ENCODE data around the gene DNAH5. TPM values are rescaled to one million over a fixed set of nuclear protein-coding genes. Genes with fewer than 3 reads are reported as not detected.
A peak's percentile ranks its signal among the peaks of the same experiment; 100 is the strongest.

Gene DNAH5
- total and polyA plus RNA-seq, 2 of the 8 experiments (the other 6 are each of a cell fraction or from before 2014, with no cell fraction given) = 0.30 to 0.73 TPM

DNA sequence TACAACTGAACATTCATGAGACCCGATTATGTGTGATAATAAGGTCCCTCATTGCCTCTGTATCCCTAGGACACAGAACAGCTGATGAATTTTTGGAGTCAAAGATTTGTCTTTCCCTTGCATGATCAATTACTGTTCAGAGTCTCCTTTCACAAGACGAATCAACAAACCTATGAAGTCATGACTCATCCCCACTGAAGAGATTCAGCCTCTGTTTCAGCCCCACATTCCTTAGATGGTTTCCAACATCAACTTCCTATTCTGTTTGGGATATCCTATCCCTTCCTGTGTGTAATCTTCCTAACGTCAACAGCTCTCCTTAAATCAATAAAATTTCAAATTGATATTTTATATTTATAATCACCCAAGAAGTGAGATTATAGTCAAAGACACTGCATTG is 199.0 kb downstream of the DNAH5 start:
- DNase-seq (ENCODE audit: low read depth in 1 of 2, low spot score in 2 of 2) (no peak), FAIRE-seq (no peak)
- Histone ChIP-seq H3K9me3 (ENCODE audit: insufficient read depth in 2 of 2, low read depth in 1 of 2, low read length in 1 of 2) (no peaks in the 10 kb centered on the region), H4K91ac (replicated peaks; ENCODE audit: insufficient read length, low read length) (no peak overlapping the region), H2BK12ac (ENCODE audit: low read depth, low read length) (no peak overlapping the region), H3K79me1 (ENCODE audit: low read depth, low read length) (no peaks in the 10 kb centered on the region), H3K4me3 (ENCODE audit: extremely low read depth in 1 of 4, insufficient read depth in 2 of 4, low read depth in 3 of 4, low read length in 4 of 4) (no peak overlapping the region), H2BK120ac (replicated peaks; ENCODE audit: low read depth, low read length) (no peak overlapping the region), H3K23ac (ENCODE audit: insufficient read length) (no peak overlapping the region), H4K20me1 (replicated peaks in 1 of 2; ENCODE audit: control insufficient read depth in 1 of 2, insufficient read depth in 2 of 2, low read length in 2 of 2) (no peaks in the 10 kb centered on the region), H3K4me1 (replicated peaks in 1 of 4; ENCODE audit: control insufficient read depth in 3 of 4, insufficient read depth in 4 of 4, low read length in 3 of 4) (no peaks in the 10 kb centered on the region), H2BK5ac (ENCODE audit: low read depth, low read length) (no peak overlapping the region), H3K56ac (replicated peaks; ENCODE audit: insufficient read length, low read depth, low read length) (no peak overlapping the region), H3K9ac (replicated peaks in 1 of 4; ENCODE audit: extremely low read depth in 1 of 4, low read depth in 3 of 4, low read length in 3 of 4) (no peak overlapping the region), H2AK5ac (ENCODE audit: low read depth, low read length) (no peak overlapping the region), H4K8ac (ENCODE audit: extremely low read depth, insufficient read depth, low read length) (no peak overlapping the region), H3K27me3 (replicated peaks in 1 of 4; ENCODE audit: control insufficient read depth in 3 of 4, extremely low read depth in 1 of 4, insufficient read depth in 3 of 4, low read length in 3 of 4) (no peaks in the 10 kb centered on the region), H3K14ac (ENCODE audit: insufficient read length) (no peak overlapping the region), H3K4ac (replicated peaks; ENCODE audit: insufficient read length, low read depth, low read length) (no peak overlapping the region), H3K18ac (ENCODE audit: extremely low read depth, low read length) (no peak overlapping the region), H3K36me3 (ENCODE audit: control insufficient read depth in 2 of 4, insufficient read depth in 4 of 4, low read length in 3 of 4) (no peaks in the 10 kb centered on the region), H3K79me2 (ENCODE audit: control insufficient read depth in 1 of 2, insufficient read depth in 2 of 2, low read length in 2 of 2) (no peaks in the 10 kb centered on the region), H4K5ac (ENCODE audit: insufficient read length, low read depth, low read length) (no peak overlapping the region), H2AFZ (ENCODE audit: low read length) (no peak overlapping the region), H3K27ac (ENCODE audit: low read depth, low read length) (no peak overlapping the region), H3K4me2 (ENCODE audit: insufficient read depth in 1 of 2, low read depth in 2 of 2, low read length in 2 of 2) (no peak overlapping the region), H2BK15ac (ENCODE audit: low read length) (no peak overlapping the region), H3K23me2 (ENCODE audit: low read depth, low read length) (no peaks in the 10 kb centered on the region; the same call in 1 of the 2 replicates), H2BK20ac (ENCODE audit: low read length) (no peak overlapping the region)
- WGBS, 2 experiments (ENCODE audit: extremely low coverage in 1 of 2, insufficient coverage in 1 of 2, insufficient read length in 1 of 2, insufficient replicate concordance in 2 of 2, low coverage in 1 of 2, low lambda C conversion rate in 2 of 2, missing lambda C conversion rate in 1 of 2) = 57% methylated on average over 3 of the region's 3 CpGs; no CpG with 5 or more reads in 1 of the 2 experiments
- ChIA-PET POLR2A (ENCODE audit: partially characterized antibody) (no interaction called here), CTCF (ENCODE audit: partially characterized antibody) (no interaction called here)
- TF ChIP-seq JUND (IDR thresholded peaks at IDR 0.05; ENCODE audit: low read length) (peak; percentile 64), FOSL1 (IDR thresholded peaks at IDR 0.05; ENCODE audit: insufficient read depth, low read depth, low read length) (no peak)

All from H1 (cell line).